ENCODE measurements around the gene LILRB1.
"Not testable (repeated sequence)": the region's sequence is repeated elsewhere in the genome, so short reads cannot be mapped to it uniquely, and the experiment has no call there.

The LILRB1 gene

GRCh38 chr19:54638683-54639082 lies 8.4 kb downstream of the LILRB1 start:
- H3K9me3 ChIP-seq (ENCODE audit: control insufficient read depth, low read length) = no peaks in the 10 kb centered on the region
- no peaks in the 10 kb centered on the region for H3K4me1 ChIP-seq
- no peak for TF ChIP-seq CTCF (IDR thresholded peaks at IDR 0.05)
- no peaks in the 10 kb centered on the region for H3K36me3 ChIP-seq (ENCODE audit: control insufficient read depth, insufficient read depth, low read length)
- no peak overlapping the region for H3K4me2 ChIP-seq (ENCODE audit: low read length)
- H3K27ac ChIP-seq = no peak overlapping the region
- no peaks in the 10 kb centered on the region for H3K79me2 ChIP-seq
- H3K4me3 ChIP-seq (ENCODE audit: low read depth, low read length) = no peak overlapping the region
- no peak overlapping the region for H3K9ac ChIP-seq
- H2AFZ ChIP-seq = no peak overlapping the region
- no peaks in the 10 kb centered on the region for H3K27me3 ChIP-seq (ENCODE audit: control insufficient read depth, insufficient read depth, low read length)

- H3K4me1 ChIP-seq; H3K36me3 ChIP-seq (ENCODE audit: control insufficient read depth, insufficient read depth, low read length); H3K4me3 ChIP-seq (ENCODE audit: low read depth, low read length); H3K79me2 ChIP-seq; H3K4me2 ChIP-seq (ENCODE audit: low read length); H3K9ac ChIP-seq; H2AFZ ChIP-seq; H3K9me3 ChIP-seq (ENCODE audit: control insufficient read depth, low read length); H3K27ac ChIP-seq; H3K27me3 ChIP-seq (ENCODE audit: control insufficient read depth, insufficient read depth, low read length): not testable (repeated sequence)
Observed at GRCh38 chr19:54642953-54643352, 12.7 kb downstream of the LILRB1 start.

- H3K4me2 ChIP-seq (ENCODE audit: low read length); H3K27me3 ChIP-seq (ENCODE audit: control insufficient read depth, insufficient read depth, low read length); H3K9ac ChIP-seq; H3K9me3 ChIP-seq (ENCODE audit: control insufficient read depth, low read length); H3K4me1 ChIP-seq; H3K27ac ChIP-seq; H2AFZ ChIP-seq; H3K4me3 ChIP-seq (ENCODE audit: low read depth, low read length); H3K79me2 ChIP-seq; H3K36me3 ChIP-seq (ENCODE audit: control insufficient read depth, insufficient read depth, low read length): not testable (repeated sequence)
Observed at GRCh38 chr19:54643583-54643982, 13.3 kb downstream of the LILRB1 start.

GRCh38 chr19:54644056-54644455 lies 13.8 kb downstream of the LILRB1 start:
- no peak overlapping the region for H3K27ac ChIP-seq
- no peak overlapping the region for H3K4me3 ChIP-seq (ENCODE audit: low read depth, low read length)
- H3K79me2 ChIP-seq = no peaks in the 10 kb centered on the region

GRCh38 chr19:54646331-54646841 lies 16.1 kb downstream of the LILRB1 start:
- no peak overlapping the region for H2AFZ ChIP-seq
- no peaks in the 10 kb centered on the region for H3K9me3 ChIP-seq (ENCODE audit: control insufficient read depth, low read length)
- TF ChIP-seq CTCF (IDR thresholded peaks at IDR 0.05) = no peak
- no peak overlapping the region for H3K27ac ChIP-seq
- no peak overlapping the region for H3K4me2 ChIP-seq (ENCODE audit: low read length)
- H3K4me1 ChIP-seq = no peaks in the 10 kb centered on the region
- no peak overlapping the region for H3K9ac ChIP-seq
- H3K79me2 ChIP-seq = no peaks in the 10 kb centered on the region
- H3K36me3 ChIP-seq (ENCODE audit: control insufficient read depth, insufficient read depth, low read length) = no peaks in the 10 kb centered on the region
- no peaks in the 10 kb centered on the region for H3K27me3 ChIP-seq (ENCODE audit: control insufficient read depth, insufficient read depth, low read length)
- H3K4me3 ChIP-seq (ENCODE audit: low read depth, low read length) = no peak overlapping the region

More at GRCh38 chr19:54644056-54644455, 13.8 kb downstream of the LILRB1 start:
- Histone ChIP-seq H3K4me2 (ENCODE audit: low read length) (no peak overlapping the region), H3K36me3 (ENCODE audit: control insufficient read depth, insufficient read depth, low read length) (no peaks in the 10 kb centered on the region), H3K4me1 (no peaks in the 10 kb centered on the region), H3K9ac (no peak overlapping the region), H3K9me3 (ENCODE audit: control insufficient read depth, low read length) (no peaks in the 10 kb centered on the region), H2AFZ (no peak overlapping the region), H3K27me3 (ENCODE audit: control insufficient read depth, insufficient read depth, low read length) (no peaks in the 10 kb centered on the region)
- no peak for TF ChIP-seq CTCF (IDR thresholded peaks at IDR 0.05)

- no peak for TF ChIP-seq CTCF (IDR thresholded peaks at IDR 0.05)
- Histone ChIP-seq H3K4me3 (ENCODE audit: low read depth, low read length) (no peak overlapping the region), H3K27ac (no peak overlapping the region), H3K79me2 (no peaks in the 10 kb centered on the region), H3K9me3 (ENCODE audit: control insufficient read depth, low read length) (no peaks in the 10 kb centered on the region), H3K4me2 (ENCODE audit: low read length) (no peak overlapping the region), H3K9ac (no peak overlapping the region), H3K4me1 (no peaks in the 10 kb centered on the region), H3K27me3 (ENCODE audit: control insufficient read depth, insufficient read depth, low read length) (no peaks in the 10 kb centered on the region), H2AFZ (no peak overlapping the region), H3K36me3 (ENCODE audit: control insufficient read depth, insufficient read depth, low read length) (no peaks in the 10 kb centered on the region)
Observed at GRCh38 chr19:54648129-54648528, 17.8 kb downstream of the LILRB1 start.

Data from parathyroid adenoma (tissue), 2 donors.